Measurements from ENCODE around the gene ADGRG2.

DNA sequence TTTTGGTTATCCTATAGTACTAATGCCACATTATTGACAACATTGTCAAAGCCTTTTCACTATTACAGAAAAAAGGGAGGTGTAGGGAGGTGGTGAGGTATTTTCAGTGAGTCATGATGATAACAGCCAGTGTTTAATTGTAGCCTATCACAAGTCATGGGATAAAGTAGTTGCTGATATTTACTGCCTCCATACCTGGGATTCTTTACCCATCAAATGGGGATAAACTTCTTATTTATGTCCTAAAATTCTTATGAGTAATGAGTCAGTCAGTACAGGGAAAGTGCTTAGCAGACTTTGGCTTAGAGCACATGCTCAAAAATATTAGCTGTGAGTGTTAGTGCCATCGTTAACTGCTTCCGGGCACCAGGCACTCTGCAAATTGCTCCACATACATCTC lies 25.7 kb downstream of the ADGRG2 start:
- TF ChIP-seq CTCF (IDR thresholded peaks at IDR 0.05; ENCODE audit: borderline replicate concordance, extremely low read depth, low read length, poor library complexity, severe bottlenecking): no peak
- TF ChIP-seq EZH2 (IDR thresholded peaks at IDR 0.05; ENCODE audit: borderline replicate concordance, low read depth, low read length, severe bottlenecking): no peak
